Erythroblast (primary cell): ENCODE measurements around the gene SFMBT2.

ENCODE experiments used
- GATA1 ChIP-seq: IDR thresholded peaks from 2 replicates; pipeline ENCODE4 v1.6.1; 2011; ENCODE audit warnings: low read depth, mild to moderate bottlenecking, control low read depth, low read length, moderate library complexity
- POLR2A ChIP-seq: IDR thresholded peaks from 2 replicates; pipeline ENCODE4 v1.6.1; 2011; ENCODE audit warnings: mild to moderate bottlenecking, low read length

- TF ChIP-seq POLR2A (no peak), GATA1 (no peak)
Observed at GRCh38 chr10:7239312-7239985, 171.4 kb downstream of the SFMBT2 start.
